Measurements from ENCODE around the gene DNMT3L.
"Not testable (repeated sequence)": the region's sequence is repeated elsewhere in the genome, so short reads cannot be mapped to it uniquely, and the experiment has no call there.

DNMT3L gene

DNA sequence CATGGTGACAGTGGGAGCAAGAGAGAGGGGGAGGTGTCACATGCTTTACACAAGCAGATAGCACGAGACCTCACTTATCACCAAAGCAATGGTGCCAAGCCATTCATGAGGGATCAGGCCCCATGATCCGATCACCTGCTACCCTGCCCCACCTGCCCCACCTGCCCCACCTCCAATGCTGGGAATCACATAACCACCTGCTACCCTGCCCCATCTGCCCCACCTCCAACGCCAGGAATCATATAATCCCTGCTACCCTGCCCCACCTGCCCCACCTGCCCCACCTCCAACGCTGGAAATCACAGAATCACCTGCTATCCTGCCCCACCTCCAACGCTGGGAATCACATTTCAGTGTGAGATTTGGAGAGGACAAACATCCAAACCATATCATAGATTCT, 13.3 kb upstream of the DNMT3L start:
- DNase-seq: no peak

DNA sequence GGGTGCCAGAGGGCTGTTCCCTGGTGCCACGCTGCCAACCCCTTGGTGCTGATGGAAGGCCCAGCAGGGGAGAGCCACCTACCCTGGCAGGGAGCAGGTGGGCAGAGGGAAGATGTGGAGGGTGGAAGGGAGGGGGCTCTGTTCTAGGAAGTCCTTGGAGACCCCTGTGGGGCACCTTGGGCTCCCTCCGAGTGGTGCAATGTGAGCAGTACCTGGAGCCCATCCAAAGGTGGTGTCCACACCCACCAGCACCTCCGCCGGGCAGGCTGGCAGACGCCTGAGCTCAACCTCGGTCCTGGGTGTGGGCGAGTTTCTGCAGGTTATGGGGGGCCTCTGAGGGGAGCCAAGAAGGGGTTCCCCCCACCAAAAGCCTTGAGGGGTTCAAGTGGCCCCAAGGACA, 11.3 kb upstream of the DNMT3L start:
- DNase-seq: no peak

DNA sequence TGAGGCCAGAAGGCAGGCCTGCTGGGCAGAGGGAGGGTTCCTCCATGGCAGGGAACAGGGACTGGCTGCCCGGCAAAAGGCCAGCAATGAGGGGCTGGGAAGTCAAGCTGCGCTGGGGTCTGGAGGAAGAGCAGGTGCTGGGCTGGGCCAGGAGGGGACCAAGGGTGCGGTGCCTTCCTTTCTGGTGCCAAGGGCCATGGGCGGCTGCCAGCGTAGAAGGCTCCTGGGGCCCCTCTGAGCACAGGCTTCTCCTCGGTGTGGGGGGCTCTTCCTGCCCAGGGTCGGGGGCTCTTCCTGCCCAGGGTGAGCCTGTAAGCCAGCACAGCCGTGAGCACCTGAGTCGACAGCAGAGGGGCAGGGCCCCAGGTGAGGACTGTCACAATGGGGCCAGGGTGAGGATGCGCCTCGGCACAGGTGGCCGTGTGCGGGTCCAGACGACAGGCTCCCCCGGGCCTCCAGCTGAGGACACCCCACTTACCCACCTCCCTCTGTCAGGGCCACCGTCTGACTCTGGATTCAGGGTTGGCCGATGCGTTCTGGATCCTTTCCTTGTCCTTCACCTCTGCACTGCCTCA, 10.7 kb upstream of the DNMT3L start:
- no peak for DNase-seq

DNA sequence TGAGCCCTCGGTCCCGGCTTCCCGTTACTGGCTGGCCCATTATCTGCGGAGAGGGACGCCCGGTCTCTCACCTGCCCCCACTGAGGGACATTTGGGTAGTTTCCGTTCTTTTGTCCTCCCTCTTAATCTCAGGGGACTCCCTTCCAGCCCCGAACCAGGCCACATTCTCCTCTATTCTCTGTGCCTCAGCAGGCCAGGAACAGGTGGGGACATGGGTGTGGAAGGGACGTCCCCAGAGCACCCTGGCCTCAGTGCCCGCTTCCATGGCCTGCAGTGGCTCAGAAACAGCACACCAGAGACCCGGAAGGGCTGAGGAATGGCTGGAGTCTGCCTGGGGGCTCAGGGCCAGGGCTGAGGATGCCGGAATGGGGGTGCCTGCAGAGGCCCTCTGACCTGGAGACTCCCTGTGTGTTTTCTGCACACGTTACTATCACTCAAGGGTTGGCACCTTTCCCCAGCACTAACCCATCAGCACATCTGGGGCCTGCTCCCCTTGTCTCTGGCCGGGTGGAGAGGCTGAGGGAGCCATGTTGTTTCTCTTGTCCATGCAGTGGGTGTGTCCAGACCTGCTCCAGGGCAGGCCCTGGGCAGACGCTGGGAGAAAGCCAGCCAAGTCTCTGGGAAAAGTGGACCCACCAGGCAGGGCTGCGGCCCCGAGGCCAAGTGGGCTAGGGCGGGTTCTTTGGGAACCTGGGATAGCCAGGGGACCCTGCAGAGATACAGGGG, 10.0 kb upstream of the DNMT3L start:
- DNase-seq: no peak

DNA sequence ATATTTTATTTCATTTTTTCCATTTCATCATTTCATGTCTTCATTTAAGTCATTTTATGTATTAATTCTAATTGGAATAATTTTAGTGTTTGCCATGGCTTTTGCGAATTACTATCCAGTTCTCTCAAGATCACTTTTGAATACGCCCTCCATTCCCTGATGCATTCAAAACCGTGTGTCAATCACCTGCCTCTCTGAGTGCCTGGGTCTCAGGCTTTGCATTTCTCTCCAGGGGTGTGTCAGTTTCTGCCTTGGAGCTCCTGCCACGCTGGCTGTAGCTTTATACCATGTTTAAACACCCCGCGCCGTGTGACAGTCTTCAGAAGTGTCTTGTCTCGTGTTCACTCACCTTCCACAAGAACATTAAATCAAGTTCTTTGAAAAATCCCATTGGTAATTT, 7.4 kb upstream of the DNMT3L start:
- DNase-seq: no peak

DNA sequence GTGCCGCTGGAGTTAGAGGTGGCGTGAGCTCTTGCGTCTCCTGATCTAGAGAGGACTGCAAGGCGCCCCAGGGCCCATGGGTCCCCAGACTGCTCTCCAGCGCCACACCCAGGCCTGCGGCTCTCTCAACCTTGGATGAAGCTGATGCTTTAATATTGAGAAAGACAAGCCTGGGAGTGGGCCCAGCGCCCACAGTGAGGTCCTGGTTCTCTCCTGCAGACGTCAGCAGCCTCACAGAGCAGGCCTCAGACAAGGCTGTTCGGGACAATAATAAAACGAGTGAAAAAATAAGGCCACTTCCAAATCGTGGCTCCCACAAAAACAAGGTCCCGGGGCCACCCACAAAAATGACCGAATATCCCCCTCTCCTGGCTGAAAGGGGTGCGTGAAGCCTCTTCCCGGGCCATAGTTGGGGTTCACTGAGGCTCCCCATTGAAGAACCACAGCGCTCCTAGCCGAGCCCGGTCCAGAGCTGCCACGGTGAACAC, 6.0 kb upstream of the DNMT3L start:
- DNase-seq: no peak

DNA sequence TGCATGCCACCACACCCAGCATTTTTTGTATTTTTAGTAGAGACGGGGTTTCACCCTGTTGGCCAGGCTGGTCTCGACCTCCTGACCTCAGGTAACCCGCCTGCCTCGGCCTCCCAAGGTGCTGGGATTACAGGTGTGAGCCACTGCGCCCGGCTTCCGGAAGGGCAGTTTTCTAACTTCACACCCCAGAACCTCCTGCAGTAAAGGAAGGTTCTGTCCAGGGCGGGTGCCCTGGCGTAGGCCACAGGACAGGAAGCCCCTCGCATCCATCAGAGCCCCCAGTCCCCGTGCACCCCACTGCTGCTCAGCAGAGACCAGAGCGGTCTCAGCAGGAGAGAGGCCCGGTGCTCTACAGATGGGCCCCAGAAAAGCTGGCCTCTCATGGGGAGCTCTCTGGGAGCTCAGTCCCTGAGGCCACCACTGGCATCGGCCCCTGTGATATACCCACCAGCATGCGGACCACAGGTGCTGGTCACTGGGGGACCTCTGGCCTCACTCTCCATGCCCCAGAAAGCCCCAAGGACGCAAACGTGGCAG, 4.1 kb upstream of the DNMT3L start:
- no peak for DNase-seq

DNA sequence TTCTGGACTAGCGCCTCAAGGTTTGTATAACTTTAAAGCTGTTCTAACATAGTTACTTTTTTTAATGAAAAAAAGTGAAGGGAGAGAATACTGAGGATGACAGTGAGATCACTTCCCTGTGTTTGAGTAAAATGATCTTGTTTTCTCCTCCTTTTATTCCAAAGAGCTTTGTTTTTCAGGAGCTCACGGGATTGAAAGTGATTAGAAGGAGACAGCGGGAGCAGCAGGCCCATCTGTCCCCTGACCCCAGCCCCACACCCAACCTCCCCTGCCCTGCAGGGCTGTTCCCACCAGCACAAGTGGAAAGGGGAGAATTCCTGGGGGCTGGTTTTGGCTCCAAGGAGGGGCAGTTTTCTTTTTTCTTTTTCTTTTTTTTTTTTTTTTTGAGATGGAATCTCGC, 2.1 kb upstream of the DNMT3L start:
- no peak for DNase-seq

DNA sequence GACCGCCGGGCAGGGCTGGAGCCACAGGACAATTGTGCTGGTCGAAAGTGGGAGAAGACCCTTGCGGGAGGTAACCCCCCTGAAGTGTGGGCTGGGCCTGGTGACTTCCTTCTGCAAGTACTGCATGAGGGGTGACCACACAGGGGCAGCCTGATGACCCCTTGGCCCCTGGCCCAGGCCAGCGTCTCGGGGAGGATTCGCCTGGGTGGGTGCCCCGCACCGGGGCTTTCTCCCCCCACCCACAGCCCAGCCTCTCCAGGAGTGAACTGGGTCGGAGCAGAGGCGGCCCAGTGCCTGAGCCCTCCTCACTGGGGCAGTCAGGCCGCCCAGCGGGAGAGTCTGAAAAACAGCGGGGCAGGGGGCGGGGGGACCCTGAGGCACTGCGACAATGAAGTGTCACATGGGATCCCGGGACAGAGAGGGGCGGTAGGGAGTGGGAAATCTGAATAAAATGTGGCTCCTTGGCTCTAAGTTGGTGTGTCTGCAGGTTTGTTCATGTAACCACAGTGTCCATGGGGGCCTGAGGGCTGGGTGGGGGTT, 1.6 kb upstream of the DNMT3L start:
- DNase-seq: no peak

DNA sequence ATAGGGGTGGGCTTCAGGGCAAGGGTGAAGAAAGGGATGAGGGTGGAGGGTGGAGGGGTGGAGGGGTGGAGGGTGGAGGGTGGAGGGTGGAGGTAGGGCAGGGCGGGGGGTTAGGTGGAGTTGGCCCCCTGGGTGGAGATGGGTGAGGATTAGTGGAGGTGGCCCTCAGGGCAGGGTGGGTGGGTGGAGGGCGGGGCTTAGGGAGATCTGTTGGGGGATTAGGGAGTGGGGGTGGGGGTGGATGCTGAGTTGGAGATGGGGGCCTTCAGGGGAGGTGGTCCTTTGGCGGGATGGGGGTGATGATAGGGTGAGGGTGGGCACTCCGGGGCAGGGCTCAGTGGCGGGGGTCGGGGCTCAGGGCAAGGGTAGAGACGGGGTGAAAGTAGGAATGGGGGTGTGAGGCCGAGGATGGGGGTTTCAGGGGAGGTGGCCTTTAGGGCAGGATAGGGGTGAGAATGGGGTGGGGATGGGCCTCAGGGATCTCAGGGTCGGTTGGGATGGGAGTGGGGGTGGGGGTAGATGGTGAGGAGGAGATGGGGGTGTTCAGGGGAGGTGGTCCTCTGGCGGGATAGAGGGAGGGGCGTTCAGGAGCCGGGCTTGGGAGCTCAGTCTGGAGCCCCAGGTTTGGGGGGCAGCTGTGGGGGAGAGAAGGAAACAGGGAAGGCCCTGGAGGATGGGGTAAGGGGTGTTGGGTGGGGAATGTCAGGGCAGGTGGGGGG, 800 bp upstream of the DNMT3L start:
- DNase-seq: no peak

DNA sequence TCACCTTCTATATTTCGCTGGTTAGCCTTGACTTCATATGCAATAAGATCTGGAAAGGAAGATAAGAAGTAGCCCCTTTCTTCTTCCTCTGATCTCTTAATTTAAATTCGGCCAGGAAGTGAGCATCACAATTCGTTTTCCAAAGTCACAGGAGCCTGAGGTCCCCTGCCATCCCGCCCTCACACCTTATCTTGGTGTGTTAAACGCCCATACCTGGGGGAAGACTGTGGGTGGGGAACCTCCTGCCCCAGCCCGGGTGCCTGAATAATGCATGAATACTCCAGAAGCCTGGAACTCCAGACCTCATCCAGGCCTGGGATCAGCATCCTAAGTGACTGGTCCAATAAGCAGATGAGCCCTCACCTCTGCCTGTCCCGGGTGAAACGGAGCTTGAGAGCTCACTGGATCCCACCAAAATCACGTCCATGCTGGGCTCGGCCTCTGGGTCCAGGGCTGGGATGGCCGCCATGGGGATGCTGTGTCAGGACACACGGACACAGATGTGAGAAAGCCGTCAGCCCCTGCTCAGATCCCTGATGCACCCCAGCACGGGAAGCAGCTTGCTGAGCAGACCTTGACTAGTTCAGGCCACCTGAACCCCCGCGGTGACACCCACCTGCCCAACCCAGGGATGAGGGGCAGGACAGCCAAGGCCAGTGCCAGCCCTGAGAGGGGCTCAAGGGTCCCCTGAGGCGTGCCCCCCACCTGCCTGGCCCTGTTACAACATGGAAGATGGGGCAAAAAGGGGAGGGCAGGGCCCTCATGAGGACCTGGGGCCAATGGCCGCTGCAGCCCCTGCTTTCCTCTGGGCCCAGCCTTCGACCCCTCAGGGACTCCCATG, 686 bp downstream of the DNMT3L start:
- no peak for DNase-seq

DNA sequence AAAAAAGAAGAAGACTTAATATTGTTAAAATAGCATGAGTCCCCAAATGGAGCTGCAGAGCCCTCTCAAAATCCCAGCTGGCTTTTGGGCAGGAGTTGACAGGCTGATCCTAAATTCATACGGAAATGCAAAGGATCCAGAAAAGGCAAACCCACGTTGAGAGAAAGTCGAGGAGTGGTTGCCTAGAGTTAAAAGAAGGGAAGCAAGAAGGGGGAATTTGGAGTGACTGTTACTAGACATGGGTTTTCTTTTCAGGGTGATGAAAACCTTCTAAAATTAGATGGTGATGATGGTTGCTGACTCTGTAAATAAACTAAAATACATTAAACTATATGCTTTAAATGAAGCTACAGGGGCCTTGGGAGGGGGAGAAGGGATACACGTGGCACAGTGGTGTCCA, 1.6 kb downstream of the DNMT3L start:
- DNase-seq: no peak

DNA sequence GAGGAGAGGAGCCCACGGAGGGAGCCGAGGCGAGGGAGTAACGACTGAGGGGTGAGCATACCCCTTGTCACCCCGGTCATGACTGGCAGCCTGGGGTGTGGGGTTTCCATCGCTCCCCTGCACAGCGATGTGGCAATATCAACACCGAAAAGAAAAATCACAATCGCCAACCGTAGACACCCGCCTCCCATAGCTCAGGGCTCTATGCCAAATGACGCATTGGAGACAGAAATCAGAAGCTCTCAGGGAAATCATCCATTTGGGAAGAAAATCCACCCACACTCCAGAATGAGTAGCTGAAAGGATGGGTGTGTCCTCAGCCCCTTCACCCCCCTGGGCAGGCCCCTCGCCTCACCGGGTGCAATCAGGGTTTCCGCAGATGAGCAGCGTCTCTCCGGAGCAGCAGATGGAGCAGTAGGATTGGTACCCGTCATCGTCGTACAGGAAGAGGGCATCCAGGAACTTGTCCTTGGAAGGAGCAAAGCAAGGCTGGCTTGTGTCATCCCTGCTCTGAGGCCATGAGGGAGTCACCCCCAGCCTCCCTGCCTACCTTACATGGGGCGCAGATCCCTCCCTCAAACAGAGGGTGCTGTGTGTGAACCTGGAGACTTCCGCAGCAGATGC, 2.5 kb downstream of the DNMT3L start:
- no peak for DNase-seq

DNA sequence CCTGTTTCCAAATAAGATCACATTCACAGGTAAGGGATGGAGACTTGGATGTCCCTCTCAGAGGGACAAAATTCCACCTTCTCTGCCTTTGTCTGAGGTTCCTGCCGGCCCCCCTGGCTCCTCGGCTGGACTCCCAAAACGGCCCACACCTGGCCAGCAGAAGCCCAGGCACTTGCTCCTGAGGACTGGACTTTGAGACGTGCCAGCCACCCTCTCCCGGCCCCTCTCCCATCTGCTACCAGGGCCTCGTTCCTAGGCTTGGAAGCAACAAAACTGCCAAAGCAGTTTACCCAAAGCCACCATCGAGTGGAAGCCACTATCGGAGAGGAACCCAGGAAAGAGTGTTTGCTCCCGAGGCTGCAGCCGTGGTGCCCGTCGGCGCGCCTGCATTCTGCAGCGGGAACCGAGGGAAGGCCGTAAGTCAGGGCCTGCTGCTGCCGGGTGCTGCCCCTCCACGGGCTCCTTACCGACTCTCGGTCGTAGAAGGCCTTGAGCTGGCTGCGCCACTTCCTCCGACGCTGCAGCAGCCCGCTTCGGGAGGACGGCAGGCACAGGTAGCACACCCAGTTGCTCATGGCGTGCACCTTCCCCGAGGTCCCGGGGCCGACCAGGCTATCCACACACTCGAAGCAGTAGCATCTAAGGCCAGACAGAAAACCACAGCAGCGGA, 3.5 kb downstream of the DNMT3L start:
- no peak for DNase-seq

DNA sequence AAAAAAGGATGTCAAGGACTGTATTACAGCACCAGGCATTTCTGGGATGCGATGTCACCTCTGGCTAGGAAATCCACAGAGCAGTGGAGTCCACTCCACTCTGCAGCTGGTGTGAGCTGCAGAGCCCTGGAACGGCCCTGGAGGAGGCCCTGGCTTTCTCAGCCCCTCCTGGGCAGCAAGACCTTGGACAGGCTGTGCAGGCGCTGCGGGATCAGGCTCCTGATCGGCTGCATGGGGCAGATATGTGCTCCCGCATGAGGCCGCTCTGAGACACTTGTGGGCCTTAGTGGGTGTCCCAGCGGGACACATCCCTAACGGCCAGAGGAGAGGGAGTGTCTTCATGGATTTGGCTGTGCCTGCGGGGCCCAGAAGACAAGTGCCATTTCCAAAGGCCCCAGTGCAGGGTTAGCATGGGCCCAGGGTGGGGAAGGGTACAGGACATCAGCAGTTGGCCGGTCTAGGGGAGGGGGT, 6.2 kb downstream of the DNMT3L start:
- no peak for DNase-seq

DNA sequence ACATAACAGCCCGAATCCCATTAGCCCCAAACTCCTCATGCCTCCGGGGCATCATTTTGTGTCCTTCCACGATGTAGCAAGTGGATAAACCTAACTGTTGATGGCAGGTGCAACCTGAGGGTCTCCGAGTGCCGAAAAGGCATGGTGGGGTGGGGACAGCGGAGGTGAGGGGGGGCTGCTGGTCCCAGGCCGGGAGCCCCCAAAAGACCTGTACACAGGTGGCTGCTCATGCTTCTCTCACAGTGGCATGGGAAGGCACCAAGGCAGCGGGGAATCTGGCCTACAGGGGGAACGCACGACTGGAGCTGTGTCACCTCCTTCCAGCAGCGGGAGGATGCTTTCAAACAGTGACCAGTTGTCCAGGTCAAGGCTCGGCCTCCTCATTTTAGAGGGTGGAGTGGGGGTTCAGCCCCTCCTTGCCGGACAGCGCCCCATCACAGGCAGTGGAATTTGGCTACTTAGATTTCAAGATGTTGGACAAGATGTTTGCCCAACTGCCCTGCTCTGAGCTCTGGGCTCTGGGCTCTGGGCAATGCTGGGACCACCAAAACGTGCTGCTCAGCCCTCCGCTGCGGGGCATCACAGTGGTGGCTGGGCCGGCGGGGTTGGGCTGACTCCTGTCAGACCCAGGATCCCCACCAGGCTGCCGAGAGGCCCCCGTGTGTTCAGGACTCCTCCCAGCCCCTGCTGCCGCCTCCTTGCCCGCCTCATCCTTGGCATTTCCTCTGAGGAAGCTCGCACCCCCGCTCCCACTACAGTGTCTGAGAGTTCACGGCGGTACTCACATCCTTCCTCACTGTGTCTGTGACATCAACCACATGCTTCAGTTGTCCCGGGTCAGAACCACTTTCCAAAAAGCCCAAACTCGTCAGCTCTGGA, 7.6 kb downstream of the DNMT3L start:
- no peak for DNase-seq

DNA sequence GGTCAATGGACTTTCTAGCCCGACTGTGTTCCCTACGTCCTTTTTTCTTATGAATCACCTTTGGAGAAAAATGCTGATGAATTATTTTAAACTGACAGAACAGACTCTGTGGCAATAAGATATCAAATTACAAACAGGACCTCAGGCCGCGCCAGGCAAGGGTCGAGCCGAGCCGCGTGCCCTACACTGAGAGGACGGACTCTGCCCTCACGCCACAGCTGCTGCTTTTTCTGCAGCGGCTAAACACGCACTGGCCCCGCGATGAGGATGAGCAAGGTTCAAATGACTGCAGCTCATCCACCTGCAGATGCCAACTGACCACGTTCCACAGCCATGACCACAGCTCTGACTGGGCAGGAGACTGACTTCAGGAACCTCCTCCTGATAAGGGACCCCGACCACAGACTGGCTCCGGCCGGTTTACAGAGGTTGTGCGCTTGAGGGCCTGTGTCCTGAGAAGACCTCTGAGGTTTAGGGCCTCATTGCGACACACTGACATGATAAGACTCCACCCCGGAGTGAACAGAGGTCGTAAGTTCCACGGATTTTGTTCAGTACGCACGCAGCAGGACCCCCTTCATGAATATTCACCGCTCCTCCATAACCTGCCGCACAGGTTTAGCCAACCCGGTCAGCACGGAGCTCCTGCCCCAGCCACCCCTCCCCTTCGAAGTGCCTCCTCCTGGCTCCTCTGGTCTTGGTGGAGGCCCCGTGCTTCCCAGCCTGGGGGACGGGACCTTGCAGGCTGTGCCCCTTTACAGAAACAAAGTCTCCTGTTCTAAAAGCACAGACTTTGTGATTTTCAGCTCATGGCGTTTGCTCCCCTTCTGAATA, 12.3 kb downstream of the DNMT3L start:
- not testable (repeated sequence) for DNase-seq

DNA sequence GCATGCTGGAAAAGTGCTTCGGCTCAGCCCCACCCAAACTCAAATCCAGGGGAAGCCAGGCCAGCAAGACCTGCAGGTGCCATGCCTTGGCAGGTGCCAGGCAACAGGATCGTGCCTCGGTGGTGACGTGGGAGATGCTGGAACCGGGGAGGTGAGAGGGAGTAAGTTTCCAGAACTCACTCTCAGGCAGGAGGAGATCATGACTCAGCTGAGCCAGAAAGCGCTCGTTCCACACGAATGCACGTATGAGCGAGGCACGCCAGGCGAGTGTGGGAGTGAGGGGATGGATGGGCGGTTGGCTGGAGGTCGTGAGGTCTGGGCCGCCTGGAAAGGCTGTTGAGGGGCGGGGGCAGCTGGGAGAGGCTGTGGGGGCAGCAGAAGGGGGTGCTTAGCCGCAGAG, 13.8 kb downstream of the DNMT3L start:
- DNase-seq: not testable (repeated sequence)

DNA sequence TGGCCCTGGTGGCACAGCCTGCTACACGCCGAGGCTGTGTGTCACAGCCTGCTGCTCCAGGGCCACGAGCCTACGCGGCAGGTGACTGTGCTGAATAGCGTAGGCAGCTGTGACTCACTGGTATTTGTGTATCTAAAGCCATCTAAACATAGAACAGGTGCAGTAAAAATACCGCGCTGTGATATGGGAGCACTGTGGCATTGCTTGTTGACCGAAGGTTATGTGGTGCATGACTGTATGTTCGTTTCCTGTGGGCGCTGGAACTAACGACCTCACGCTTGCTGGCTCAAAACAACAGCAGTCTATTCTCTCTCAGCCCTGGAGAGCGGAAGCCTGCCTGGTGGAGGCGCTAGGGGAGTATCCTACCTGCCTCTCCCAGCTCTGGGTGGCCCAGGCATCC, 17.7 kb downstream of the DNMT3L start:
- not testable (repeated sequence) for DNase-seq

All from NK-92 treated with Interleukin-12 subunit alpha and Interleukin-12 subunit beta, amount 100 ng/mL, for 24 hours (cell line).